Measurements from ENCODE around the gene PTGFRN.
"Not testable (repeated sequence)": the region's sequence is repeated elsewhere in the genome, so short reads cannot be mapped to it uniquely, and the experiment has no call there.

PTGFRN gene

DNA sequence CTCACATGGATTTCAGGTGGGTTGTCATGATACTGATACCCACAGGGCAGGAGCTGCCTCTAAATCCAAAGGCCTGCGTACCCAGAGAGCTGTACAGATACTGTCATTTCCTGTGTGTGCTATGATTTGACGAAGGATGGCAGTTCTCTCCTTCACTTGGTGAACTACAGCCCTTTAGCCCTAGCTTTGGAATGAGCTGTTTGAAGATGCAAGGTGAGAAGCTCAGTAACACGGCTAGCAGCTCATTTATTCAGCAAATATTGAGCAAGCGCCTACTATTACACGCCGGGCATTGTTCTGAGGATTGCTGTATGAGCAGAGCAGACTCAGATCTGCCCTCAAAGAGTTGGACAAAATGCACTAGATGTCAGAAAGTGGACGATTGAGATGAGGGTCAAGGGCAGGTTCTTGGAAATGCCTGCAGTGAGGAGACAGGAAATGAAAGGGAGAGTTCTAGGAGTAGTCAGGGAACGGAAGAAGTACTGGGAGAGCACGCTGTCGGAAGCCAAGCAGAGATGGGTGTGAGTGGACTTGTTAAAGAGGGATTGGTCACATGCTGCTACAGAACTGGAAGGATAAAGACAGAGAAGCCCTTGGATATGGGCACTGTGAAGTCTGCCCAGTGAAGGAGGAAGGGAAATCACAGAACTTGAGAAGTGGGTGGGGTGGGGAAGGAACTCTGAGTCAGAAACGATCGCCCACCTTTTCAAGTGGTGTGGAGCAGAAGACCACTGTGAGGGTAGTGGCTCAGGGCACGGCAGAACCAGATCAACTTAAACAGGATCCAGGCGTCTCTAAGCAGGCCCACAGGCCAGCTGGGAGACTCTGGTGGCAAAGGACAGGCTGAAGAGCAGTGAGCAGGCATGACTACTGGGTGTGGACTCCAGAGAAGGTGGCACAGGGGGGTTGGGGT lies 7.1 kb downstream of the PTGFRN start:
- DNase-seq: no peak

DNA sequence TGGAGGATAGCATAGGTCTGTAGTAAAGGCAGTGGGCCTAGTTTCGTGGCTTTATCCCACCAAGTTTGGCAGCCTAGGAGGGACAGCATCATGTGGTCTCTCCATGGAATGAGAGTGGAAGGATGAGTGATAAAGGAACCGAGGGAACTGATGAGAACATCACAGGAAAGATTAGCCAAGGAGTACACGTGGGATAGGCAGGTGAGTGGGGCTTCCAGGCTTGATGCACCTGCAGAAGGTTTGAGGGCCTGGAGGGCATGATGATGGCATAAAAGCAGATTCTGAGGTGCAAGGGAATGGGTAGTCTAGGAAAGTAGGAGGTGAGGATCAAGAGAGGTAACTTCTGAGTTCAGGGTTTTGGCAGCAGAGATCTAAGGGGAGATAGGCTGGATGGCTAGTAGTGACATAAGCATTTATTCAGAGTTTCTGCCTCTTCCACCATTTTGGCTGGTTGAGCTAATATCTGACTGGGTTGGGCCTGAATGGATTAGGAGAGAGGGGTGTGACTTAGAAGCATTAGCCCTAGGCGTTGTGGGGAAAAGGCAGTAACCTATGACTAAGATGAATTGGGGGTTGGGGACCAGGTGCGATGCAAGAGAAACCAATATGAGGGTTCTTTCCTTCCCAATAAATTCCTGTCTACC lies 9.1 kb downstream of the PTGFRN start:
- DNase-seq: no peak

DNA sequence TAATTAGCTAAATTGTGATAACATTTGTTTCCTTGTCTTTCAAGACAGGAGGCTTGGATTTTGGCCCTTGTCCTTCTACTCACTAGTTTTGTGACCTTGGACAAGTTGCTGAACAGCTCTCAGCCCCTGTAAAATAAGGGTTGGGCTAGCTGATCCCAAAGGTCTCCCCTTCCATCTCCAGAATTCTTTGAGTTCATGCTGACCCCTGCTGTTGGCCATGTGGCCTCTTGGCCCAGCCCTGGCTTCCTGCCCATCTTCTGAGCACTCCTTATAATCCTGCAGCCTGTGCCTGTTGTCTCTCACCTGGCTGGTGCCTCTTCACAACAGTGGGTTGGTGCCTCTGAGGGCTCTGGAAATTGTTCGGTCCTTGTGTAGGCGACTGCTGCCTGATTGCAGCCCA lies 10.1 kb downstream of the PTGFRN start:
- DNase-seq: no peak

DNA sequence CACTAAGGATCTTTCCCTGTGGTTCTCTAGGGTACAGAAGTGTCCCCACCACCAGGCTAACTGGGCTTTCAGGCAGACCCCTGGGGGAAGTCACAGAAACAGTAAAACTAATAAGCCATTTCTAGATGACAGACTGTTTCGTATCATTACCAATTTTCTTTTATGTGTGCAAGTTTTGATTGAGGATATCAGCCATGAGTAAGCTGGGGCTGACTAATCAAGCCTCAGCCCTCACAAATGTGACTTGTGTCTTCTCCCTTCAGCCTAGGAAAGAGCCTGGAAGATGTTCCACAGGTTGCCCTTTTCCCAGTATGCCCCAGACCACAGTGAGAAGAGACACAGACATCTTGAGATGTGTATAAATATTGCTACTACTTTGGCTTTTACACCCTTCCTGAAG lies 10.5 kb downstream of the PTGFRN start:
- DNase-seq: no peak

DNA sequence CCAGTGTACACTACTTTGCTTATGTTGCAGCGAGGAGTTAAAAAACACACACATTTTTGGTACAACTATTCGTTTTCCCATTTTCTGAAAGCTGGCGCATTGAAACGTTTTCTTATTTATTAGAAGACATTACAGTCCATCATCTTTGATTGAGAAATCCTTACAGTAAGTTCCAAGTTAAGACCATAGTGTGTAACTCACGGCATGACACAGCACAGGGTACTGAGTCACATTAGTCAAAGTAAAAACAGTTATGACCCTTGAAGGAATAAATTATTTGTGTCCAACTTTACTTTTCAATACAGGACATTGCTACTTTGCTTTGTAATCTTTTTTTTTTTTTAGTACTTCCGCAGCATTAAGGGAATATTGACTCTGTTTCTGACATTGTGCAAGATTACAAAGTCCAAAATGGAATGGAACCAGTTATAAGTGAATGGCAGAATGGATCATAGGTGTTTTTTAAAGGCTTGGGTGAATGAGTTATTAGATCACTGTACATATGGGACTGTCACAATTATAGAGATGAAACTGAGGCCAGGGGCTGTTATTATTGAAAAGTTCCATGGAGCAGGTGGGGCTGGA lies 11.7 kb downstream of the PTGFRN start:
- DNase-seq: no peak

DNA sequence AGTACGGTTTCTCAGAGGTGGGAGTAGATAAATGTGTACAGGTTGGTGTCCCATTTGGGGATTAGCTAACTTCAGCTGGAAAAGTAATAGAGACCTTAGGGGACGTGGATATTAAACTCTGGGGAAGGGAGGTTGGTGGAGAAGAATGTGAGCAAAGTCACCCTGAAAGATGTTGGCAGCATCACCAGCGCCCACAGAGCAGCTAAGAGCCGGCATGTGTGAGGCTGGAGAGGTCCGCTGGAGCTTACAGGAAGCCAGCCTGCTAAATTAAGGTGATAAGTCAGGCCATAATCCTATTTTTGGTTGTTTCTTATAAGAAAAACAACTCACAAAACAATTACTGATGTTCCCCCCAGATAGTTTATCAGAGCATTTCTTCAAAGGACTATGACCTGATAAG lies 12.2 kb downstream of the PTGFRN start:
- no peak for DNase-seq

DNA sequence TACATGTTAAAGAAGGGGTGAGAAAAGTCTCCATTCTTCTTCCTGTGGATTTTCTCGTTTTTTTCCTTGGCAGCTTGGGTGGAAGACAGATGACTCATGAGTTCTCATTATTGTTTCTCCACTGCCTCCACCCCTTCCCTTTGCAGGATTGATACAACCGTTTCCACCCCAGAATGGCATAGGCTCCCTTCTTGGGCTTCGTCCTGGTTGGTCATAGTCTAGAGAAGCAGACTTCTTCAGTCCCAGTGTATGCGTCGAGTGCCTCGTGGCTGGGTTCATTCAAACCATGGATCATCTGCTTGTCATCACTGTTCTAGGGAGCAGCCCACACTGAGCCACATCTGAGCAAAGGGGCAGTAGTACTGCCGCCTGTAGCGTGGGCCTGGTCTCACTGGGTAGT lies 13.7 kb downstream of the PTGFRN start:
- no peak for DNase-seq

DNA sequence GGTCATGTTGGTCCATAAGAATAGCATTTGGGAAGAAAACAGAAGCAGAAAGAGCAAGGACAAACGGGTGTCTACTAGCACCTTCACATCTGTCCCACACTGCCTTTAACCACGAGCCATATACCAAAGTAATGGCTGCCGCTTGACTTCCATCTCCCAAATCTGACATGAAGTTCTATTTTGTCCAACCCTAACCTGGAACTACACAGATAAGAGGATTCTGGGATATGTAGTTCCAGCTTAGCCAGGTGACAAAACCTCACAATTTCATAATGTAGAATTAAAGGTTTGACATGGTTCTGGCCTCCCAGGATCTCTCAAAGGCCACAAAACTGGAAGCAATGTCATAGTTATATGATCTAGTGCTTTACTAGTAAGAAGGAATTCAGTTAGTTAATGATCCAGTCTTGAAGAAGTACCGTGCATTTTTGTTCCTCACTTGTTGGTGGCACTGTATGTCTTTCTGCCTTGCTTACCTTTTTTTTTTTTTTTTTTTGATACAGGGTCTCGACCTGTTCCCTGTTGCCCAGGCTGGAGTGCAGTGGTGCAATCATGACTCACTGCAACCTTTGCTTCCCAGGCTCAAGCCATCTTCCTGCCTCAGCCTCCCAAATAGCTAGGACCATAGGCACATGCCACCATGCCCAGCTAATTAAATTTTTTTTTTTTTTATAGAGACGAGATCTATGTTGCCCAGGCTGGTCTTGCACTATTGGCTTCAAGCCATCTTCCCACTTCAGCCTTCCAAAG lies 17.5 kb downstream of the PTGFRN start:
- no peak for DNase-seq

DNA sequence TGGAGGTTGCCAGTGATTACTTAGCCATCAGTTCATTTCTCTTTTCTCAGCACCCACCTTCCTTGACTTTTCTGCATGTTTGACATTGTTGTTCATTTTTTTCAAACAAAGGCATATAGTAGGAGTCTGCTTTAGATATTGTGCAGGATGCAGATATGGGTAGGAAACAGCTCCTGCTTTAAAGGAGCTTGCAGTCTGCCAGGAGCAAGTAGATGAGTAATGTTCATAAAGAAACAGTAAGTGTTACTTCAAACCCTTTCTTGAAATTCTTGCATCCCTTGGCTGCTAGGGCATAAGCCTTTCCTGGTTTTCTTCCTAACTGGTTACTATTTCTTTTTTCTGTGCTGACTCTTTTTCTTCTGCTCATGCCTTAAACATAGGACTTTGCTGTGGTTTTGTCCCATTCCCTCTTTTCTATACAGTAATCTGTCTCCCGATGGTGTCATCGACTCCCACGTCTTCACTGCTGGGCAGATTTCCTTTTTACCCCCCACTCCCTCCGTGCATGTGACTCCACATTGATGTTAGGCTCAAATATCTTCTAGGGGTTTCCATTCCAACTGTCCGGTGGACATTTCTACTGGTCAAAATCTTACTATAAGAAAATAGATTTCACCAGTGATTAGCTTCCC lies 20.4 kb downstream of the PTGFRN start:
- no peak for DNase-seq

DNA sequence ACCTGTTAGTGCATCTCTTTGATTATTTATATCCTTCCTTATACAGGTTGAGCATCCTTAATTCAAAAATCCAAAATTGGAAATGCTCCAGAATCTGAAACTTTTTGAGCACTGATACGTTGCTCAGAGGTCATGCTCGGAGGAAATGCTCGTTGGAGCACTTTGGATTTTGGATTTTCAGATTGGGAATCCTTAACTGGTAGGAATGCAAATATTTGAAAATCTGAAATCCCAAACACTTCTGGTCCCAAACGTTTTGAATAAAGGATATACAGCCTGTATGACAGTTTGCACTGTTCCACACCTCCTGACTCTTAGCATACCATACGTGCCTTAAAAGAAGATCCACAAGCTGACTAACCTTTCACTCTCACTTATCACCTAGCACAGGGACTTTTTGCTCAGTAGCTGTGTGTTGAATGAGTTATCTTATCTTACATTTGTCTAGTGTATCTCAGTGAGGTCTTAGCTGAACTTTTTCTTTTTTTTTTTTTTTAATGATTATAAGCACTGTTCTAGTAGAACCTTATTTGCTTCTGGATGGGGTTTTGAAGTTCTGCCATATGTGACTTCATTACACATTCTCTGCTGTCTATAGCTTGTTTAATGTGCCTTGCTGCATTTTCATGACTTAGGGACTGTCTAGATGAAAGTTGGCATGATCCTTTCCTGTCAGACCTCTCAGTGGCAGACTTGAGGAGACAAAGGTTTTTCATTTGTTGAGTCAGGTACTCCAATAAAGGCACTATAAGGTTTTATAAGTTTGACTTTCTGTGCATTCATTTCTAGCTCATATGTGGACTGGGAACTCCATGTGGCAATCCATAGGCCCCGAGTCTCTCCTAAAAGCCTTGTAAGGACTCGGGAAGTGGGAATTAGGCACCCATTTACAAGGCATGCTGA lies 21.6 kb downstream of the PTGFRN start:
- DNase-seq: no peak

DNA sequence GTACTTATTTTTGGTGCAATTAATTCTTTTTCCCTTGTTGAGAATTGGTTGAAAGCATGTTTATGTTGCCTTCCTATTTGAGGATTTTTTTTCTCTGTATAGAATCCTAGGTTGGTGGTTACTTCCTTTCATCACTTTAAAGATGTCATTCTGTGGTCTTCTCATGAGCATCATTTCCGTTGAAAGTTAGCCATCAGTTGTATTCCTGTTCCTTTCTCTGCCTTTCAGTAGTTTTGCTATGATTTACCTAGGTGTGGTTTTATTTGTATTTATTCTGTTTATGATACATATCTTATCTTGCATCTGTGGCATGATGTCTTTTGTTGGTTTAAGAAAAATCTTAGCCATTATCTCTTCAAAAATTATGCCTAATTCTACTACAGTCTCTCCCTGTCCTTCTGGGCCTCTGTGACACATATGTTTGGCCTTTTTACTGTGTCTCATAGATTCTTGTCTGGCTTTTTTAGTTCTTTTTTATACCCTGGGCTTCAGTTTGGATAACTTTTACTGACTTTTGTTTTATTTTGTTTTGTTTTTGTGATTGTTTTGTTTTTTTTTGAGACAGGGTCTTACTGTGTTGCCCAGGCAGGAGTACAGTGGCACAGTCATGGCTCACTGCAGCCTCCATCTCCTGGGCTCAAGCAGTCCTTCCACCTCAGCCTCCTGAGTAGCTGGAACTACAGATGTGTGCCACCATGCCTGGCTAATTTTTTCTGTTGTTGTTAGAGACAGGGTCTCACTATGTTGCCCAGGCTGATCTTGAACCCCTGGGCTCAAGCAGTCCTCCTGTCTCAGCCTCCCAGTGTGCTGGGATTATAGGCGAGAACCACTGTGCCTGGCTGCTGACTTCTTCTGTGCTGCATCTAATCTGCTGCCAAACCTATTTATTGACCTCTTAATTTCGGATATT lies 24.1 kb downstream of the PTGFRN start:
- no peak for DNase-seq

DNA sequence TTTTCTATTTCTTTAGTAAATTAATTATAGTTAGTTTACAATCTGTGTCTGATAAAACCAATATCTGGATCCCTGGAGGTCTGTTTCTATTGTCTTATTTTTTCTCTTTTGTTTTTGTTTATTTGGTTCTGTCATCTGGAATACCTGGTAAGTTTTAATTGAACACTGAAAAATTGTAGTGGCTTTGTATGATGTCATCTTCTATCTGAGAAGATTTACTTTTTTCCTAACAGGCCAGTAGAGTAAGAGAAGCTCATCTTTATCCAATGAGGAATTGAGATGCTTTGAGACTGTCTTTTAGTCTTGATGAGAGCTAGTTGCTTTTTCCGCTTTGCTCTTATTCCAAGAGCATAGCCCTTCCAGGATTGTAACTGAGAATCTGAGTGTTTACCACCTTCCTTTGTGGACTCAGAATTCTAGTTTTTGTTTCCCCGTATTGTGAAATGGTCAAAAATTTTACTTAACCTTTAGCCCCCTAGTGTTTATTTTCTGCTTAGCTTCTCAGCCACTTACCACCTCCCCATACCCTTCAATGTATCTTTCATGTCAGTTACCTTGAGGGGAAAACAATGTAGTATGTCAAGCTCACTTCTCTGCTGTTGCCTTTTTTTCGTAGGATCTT lies 25.0 kb downstream of the PTGFRN start:
- DNase-seq: no peak

DNA sequence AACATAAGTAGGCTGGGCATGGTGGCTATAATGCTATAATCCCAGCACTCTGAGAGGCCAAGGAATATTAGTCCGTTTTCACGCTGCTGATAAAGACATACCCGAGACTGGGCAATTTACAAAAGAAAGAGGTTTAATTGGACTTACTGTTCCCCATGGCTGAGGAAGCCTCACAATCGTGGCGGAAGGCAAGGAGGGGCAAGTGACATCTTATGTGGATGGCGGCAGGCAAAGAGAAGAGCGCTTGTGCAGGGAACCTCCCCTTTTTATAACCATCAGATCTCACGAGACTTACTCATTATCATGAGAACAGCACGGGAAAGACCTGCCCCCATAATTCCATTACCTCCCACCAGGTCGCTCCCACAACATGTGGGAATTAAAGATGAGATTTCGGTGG lies 28.5 kb downstream of the PTGFRN start:
- DNase-seq: no peak

DNA sequence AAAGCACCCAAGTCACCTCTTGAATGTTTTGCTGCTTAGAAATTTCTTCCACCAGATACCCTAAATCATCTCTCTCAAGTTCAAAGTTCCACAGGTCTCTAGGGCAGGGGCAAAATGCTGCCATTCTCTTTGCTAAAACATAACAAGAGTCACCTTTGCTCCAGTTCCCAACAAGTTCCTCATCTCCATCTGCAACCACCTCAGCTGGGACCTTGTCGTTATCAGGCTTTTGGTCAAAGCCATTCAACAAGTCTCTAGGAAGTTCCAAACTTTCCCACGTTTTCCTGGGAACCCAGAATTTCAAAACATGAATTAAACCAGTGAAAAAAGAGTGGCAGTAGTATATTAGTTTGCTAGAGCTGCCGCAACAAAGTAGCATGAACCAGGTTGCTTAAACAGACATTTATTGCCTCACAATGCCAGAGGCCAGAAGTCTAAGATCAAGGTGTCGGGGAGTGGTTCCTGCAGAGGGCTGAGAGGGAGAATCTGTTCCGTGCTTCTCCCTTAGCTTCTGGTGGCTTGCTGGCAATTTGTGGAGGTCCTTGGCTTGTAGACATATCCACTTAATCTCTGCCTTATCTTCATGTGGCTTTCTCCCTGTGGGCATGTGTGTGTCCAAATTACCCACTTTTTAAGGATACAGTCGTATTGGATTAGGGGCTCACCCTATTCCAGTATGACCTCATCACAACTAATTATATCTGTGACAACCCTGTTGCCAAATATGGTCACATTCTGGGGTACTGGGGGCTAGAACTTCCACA lies 30.2 kb downstream of the PTGFRN start:
- not testable (repeated sequence) for DNase-seq

DNA sequence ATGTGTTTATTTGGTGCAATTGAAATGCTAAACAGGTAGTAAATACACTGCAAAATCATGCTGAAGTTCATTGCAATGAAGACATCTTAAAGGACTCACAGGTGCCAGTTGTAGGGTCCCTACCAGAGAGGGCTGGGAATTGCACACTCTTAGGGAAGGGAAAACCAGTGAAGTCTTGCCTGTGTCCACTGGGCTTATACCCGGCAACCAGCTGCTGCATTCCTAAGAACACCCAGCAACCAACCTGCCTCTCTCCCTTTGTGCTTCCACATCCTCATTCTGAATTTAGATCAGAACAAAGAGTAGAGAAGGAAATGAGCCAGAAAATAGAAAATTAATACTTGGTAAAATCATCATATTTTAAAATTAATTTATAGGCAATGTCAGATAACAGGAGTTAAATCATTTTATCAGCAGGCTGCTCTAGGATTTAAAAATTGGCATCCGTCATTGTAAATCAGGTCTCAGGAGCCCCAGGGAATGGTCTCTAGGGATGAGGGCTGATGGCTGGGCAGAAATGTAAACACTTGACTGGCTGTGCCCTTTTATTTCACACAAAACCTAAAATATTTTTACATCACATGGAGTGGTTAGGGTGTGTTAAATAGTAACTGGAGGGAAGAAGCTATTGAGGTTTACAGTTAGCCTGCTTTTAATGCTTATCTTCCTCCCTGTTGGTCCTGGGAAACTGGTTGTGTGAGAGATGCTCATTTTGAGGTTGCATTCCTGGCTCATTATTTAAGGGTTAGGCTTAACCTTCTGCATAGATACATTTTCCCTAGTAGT lies 31.3 kb downstream of the PTGFRN start:
- no peak for DNase-seq

DNA sequence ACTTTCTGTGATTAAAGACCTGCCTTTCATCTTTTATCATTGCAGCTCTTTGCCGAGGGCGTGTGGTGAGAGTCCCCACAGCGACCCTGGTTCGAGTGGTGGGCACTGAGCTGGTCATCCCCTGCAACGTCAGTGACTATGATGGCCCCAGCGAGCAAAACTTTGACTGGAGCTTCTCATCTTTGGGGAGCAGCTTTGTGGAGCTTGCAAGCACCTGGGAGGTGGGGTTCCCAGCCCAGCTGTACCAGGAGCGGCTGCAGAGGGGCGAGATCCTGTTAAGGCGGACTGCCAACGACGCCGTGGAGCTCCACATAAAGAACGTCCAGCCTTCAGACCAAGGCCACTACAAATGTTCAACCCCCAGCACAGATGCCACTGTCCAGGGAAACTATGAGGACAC lies 32.0 kb downstream of the PTGFRN start:
- DNase-seq: no peak

DNA sequence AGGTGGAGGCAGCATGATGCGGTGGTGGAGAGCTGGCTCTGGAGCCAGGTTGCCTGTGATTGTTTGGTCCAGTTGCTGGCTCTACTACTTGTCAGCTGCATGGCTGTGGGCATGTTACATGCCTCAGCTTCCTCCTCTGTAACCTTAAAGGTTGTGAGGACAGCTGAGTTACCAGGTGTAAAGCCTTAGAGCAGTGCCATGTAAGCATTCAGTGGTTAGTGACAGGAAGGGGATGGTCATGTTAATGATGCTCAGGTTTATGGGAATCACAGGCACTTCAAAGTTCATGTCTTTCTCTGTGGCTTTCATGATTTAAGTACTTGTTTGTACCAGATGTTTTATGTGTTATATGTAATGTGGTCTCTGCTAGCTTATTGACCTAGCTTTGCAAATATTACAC lies 32.6 kb downstream of the PTGFRN start:
- DNase-seq: no peak

DNA sequence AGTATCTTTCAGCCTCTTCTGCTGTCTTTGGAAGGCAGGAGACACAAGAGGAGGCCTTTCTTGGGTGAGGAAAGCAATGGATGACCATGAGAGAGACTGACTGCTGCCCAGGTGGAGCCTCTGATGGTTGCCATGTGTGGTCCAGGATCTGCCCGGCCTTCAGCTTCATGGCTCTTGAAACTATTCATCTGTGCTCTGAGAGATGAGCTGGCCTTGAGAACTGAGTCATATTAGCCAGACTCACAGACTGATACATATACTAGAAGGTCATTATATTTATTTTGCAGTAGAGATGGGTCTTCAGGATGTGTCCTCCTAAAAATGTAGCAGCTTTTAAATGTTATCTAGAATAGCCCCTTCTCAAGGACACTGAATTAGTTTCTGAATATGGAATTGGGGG lies 33.7 kb downstream of the PTGFRN start:
- DNase-seq: no peak

DNA sequence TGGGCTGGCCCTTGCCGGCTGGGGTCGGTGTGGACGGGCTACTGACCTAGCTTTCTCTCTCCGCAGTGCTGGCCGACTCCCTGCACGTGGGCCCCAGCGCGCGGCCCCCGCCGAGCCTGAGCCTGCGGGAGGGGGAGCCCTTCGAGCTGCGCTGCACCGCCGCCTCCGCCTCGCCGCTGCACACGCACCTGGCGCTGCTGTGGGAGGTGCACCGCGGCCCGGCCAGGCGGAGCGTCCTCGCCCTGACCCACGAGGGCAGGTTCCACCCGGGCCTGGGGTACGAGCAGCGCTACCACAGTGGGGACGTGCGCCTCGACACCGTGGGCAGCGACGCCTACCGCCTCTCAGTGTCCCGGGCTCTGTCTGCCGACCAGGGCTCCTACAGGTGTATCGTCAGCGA lies 34.9 kb downstream of the PTGFRN start:
- DNase-seq: no peak

Data from CD4-positive, alpha-beta T cell treated with Interleukin-17A for 4 hours (primary cell).